GM21423 (cell line): Measurements from ENCODE around the gene MAGEF1.
"Not testable (repeated sequence)": the region's sequence is repeated elsewhere in the genome, so short reads cannot be mapped to it uniquely, and the experiment has no call there.

Experiments used
- ATAC-seq: cut with Tn5 transposase; IDR thresholded peaks from one replicate; pipeline ENCODE4 v1.9.1; 2021; ENCODE audit warnings: mild to moderate bottlenecking, moderate library complexity; ENCODE audit not compliant: unreplicated experiment

The MAGEF1 gene

DNA sequence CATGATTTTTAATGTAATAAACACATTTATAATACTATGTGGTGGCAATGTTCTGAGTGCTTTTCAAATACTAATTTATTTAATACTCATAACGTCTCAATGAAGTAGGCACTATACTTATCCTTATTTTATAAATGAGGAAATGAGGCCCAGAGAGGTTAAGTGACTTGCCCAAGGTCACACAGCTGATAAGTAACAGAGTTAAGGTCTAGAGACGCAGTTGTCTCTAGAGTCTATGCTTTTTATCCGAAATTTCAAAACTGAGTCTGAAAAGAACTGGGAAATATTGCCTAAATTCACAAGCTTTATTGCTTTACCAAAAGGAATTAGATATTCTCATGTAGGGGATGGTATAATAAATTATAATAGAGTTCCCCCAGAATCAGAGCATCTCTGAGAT, 31.4 kb upstream of the MAGEF1 start:
- no peak for ATAC-seq

DNA sequence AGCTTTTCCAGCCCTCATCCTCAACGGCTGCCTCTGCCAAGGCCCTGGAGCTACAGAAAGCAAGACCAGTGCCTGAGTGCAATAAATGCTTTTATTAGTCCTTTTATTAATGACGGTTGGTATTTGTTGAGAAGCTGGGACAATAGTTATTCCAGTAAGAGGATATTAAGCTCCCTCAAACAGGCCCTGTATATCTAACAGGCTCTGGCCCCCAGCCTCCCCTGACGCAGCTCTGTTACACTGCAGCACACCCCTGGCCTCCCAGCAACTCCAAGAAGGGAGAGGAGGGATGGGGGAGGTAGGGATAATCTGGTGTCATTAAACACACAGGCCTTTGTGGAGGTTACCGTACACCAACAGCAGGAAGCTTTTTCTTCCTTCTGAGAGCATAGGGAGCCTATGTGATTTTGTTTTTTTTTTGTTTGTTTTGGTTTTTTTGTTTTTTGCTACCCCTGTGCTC, 30.8 kb upstream of the MAGEF1 start:
- ATAC-seq: no peak

DNA sequence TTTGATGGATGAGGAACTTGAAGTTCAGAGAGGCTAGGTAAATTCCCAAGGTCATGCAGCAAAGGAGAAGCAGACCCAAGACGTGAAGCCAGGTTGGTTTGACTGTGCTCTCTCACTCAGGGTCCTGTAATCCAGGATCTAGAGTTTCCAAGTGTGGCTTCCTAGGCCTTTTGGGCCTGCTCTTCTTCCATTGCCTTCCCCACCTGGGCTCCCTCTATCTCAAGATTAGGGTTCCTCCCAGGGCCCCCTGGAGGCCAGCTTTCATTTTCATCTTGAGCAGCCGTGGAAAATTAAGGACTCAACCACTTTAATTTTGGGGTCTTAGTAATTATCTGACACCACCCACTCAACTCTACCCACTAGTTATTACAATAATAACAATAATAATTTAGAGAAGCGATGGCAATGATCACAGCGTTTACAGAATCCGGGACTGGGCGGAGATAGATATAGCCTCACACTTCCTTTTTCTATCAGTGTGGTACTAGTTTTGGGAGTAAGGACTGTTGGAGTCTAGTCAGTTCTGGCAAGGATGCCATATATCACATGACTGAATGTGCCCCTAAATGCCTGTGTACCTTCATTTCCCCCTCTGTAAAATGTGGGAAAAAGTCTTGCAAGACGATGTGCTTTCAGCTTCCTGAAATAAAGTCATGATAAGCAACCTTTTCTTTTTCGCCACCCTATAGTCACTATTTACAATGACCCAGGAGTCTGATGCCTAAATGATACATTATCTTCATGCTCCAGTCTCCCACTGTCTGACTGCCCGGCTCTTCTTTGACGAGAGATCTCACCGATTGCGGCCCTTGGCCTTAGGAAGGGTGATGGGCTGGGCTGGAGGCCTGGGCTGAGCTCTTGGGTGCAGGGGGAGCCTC, 30.2 kb upstream of the MAGEF1 start:
- ATAC-seq: no peak

DNA sequence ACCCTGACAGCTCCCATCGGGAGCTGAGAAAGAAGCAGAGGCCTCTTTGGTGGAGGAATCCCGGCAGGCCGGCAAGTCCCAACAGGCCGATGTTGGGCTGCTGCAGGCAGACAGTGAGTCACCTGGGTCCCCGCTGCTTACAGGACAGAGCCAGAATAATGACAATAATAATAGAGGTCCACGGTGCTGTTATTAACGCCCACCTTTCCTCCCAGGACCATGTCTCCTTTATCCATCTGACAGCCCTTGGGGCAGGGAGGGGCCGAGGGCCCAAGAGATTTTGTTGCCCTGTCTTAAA, 29.3 kb upstream of the MAGEF1 start:
- ATAC-seq: no peak

DNA sequence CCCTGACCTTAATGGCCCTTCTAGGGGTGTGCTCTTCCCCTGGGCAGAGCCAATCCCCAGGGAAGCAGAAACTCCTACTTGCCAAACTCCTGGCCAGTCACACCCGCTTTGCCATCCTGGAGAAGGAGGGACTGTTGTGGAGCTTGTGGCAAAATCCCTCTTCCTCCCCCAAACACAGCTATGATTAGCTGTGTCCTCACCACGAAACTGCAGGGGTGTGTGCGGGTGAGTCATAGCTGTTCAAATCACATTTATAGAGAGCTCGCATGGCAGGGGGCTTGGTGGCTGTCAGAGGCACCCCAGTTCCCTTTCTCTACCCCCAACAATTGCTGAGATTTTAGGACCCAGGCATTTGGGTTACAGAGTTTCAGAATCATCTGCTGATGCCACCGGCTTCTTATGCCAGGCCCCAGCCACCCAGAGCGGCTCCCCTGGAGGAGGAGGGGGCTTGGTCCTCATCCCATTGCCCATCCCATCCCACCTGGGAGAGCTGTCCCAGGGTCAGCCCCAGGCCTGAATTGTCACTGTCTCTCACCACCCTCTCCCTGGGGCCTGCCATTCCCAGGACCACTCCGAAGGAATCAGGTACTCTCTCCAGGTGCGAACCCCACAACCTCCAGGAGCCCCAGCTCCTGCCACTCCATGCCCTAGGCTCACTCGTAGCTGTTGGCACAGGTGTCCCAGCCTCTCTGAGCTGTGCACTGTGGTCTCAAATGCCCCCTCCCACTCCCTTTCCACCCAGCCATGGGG, 28.8 kb upstream of the MAGEF1 start:
- no peak for ATAC-seq

DNA sequence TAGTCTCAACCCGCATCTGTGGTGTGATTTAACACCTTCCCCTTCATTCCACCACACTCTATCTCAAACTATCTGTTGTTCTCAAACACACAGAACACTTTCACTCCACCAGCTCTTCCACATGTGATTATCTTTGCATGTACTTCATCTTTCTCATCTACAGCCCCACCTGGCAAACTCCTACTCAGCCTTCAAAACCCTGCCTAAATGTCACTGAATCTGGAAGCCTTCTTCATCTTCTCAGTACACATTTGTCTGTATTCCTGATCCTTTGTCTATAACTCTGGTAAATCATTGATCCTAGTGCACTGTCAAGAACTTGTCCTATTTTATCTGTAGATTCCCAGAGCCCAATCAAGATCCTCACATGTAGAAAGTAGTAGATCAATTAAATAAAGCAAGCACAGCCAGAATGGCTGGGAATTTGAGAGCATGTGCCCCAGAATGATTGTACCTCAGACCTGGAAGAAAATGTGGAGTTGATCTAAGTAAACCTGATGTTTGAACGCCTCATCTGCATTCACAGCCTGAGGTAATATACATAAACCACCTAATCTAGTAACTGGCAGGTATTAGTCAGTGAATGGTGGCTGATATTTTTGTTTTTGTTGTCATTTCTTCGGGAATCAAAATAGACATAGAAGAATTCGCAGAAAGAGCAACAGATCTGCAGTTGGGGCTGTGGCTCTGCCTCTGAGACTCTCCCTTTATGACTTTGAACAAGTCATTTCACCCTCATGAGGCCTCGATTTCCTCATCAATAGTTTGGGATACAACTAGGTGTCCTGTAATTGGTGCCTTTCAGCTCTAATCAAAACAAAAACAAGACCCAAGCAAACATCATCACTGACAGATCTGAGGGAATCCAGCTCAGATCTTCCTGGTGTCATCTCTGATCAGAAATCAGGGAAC, 28.0 kb upstream of the MAGEF1 start:
- no peak for ATAC-seq

DNA sequence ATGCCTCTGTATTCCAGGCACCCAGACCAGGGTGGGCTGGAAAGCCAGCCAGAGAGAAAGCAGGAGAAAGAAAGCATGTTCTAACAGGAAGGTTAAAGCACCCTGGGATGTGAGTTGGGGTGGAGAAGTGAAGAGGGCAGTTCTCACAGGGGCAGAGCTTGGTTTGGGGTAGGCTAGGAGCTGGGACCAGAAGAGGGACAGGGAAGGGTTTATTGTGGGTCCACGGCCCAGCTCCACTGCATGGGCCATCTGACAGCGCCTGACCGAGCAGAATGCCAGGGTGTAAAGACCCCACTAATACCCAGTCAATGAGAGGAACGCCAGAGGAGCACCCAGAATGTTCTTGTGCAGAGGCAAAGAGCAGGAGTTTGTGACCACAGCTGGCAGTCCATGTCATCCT, 27.1 kb upstream of the MAGEF1 start:
- ATAC-seq: no peak

DNA sequence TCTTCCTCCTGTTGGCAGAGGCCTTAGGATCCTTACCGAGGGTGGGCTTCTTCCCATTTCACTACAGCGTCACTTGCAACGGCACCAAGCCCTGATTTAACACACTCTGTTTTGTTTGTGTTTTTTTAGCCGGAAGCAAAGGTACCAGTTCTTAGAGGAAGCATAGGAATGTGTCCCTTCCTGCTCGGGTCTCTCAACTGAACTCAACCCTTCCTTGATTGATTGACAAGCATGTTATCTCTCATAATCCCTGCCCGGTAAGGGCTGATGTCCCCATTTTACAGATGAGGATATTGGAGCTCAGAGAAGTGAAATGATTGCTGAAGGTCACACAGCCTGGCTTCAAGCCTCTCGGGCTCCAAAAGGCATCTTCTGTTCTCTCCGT, 26.6 kb upstream of the MAGEF1 start:
- no peak for ATAC-seq

DNA sequence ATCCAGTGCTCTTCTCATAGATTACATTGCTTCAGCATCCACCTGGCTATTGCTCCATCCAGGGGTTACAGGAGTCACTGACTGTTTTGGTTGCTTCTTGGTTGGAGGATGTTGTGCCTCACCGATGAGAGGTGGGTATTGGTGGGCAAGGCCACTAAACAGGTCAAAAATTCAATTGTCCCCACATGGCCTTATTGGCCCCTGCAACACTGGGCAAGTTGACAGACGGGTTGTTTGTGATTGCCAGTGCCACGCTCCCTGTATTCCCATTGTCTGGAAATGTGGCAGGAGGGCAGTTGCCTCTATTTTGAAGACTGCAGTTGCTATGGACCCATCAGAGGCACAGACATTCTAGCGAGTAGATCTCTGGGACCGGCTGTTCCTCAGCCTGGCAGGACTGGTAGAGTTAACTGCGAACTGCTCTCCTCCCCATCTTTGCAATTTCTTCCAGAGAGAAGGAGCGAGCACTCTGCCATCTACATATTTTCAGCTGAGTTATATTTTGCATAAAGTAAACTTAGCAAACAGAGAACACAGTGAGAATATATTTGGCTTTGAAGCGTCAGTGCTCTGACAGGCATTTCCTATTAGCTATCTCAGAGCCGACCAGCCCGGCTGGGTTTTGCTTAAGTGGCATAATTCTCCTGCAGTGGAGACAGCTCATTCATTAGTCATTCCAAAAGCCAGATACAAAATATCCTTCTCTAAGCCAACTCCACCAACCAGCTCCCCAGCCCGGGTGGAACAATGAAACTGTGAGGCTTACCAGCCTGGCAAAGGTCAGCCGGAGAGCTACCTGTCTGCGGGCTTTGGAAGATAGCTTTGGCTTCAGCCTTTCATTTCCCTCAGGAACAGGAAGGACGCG, 26.0 kb upstream of the MAGEF1 start:
- ATAC-seq: no peak

DNA sequence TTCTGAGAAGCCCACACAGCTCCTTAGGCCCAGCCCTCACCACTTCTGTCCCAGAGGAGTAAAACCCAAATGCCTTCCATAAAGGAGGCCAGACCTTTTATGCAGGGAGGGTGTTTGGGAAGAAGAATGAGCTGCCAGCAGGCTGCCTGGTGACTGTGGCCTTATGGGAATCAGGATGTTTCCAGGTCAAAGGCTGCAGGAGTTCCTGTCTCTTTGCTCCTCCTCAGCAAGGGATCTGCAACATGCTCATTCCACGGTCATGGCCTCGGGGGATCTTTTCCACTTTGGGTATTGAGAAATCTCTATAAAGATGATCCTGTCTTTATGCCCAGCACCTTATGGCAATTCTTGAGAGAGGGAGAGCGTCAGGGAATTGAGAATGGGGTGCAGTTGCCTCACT, 25.2 kb upstream of the MAGEF1 start:
- ATAC-seq: no peak

DNA sequence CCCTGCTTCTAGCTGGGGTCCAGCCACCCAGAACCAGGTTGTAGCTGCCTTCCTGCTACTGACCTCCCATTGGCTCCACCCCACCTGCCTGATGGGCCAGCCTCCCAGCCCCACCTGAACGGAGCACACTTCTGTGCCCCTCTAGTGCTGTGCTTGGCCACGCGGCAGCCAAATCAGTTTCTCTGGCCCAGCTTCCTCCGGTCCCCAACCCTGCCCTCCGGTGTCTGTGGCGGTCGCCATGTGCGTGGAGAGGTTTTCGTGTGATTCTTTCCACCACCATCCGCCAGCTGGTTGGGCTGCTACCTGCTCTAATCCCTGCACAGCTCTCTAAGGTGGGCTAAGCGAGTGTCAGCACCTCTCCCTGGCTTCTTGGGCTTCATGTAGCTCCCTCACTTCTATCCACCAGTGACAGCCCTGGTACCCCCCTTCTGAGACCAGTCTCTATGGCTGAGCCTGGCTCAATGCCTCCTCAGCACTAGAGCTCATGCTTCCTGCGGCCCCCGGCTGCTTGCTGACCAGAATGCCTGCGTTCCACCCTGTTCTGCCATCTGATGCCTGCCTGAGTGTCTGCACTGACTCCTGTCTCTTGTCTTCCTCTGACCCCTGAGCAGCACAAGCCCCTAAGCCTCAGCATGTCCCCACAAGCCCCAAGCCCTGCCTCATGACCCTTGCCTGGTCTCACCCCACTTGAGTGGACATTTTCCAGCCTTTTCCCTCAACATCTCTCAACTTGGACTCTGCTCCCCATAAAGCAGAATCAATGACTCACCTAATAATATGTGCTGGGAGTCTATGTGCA, 23.2 kb upstream of the MAGEF1 start:
- ATAC-seq: no peak

DNA sequence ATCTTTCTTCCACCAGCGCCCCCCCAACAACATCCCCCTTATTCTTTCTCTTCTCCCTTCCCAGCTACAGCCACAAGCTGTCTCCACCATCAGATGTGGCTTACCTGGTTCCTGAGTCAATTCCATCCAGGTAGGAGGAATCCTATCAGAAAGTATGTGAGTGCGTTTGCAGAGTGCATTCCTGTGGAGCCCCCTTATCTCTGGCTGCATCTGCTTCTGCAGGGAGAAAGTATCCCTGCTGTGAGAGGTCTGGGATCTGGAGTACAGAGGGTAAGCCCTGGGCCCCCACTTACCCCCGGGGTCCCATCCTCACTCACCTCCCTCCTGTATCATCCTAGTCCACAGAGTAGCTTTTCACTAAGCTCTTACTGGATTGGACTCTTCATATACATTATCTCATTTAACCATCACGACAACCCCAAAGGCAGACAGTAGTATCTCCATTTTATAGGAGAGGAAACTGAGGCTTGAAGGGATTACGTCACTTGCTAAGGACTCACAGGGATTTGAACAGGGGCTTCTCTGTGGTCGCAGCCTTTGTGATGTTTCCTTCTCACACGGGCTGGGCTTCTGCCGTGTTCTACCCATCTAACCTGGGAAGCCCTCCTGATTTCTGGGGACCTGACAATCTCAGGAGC, 22.2 kb upstream of the MAGEF1 start:
- ATAC-seq: no peak

DNA sequence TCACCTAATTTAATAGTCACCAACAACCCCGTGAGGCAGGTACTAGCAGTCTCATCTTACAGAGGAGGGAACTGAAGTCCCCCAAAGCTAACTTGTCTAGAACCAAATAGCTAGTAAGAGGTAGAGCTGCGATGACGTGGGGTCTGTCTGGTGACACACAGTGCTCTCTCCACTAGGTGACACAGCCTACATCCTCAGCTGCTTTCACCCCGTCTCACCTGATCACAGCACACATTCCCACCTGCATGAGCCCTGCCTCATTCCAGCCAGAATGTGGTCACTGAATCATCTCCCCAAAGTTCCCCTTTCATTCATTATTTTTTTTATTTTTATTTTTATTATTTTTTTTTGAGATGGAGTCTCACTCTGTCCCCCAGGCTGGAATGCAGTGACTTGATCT, 21.3 kb upstream of the MAGEF1 start:
- no peak for ATAC-seq

DNA sequence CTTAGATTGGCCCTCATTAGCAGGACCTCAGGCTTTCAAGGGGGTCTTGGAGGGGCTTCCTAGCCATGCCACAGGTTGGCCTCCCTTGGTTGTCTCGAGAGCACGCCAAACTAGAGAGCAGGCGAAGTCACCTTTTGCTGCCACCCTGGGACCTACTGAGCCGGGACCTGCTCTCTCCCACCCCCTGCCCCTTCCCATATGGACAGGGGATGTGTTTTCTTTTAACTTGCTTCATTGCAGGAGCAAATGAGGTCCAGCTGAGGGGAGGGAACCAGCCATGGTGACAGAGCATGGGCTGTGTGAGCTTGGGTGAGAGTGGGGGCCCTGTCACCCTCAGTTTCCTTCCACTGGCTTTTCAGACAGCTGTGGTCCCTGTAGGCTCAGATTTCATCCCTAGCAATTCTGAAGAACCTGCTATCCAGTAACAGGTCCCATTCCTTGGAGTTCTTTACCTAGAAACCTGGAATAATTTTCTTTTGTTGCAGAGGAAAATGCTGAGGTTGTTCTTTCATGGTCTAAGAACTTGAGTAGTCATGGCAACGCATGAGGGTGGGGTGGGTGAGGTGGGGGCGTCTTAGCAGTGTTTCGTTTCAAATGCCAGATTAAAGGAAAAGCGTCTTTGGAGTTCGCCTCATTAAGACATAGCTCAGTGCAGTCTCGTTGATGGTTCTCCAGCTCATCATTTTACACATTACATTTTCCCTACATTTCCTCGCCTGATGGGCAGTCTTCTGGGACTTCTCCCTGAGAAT, 20.1 kb upstream of the MAGEF1 start:
- ATAC-seq: no peak

DNA sequence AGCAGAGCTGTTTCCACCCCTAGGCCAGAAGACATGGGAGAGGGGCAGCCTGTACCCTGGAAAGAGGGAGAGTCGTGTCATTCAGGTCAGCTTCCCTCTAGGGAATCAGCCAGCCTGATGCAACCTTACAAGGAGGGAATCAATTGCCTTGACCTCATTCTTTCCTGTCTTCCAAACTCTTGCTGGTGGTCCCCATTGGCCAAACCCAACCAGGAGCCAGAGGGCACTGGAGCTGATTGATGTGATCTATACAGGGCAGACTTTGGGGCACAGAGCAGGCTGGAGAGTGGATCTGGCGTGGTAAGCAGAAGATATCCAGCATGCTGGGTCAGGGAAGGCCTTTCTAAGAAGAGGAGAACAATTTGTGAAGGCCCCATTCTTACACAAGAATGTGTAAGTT, 19.1 kb upstream of the MAGEF1 start:
- ATAC-seq: no peak

DNA sequence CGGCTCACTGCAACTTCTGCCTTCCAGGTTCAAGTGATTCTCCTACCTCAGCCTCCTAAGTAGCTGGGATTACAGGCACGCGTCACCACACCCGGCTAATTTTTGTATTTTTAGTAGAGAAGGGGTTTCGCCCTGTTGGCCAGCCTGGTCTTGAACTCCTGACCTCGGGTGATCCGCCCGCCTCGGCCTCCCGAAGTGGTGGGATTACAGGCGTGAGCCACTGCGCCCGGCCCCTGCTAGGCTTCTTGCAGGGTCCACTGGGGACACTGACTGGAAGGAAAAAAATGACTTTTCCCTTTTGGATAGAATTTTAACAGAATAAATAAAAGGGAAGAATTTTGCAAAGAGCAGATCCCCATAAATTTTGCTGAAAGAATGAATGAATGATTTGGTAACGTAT, 17.3 kb upstream of the MAGEF1 start:
- not testable (repeated sequence) for ATAC-seq

DNA sequence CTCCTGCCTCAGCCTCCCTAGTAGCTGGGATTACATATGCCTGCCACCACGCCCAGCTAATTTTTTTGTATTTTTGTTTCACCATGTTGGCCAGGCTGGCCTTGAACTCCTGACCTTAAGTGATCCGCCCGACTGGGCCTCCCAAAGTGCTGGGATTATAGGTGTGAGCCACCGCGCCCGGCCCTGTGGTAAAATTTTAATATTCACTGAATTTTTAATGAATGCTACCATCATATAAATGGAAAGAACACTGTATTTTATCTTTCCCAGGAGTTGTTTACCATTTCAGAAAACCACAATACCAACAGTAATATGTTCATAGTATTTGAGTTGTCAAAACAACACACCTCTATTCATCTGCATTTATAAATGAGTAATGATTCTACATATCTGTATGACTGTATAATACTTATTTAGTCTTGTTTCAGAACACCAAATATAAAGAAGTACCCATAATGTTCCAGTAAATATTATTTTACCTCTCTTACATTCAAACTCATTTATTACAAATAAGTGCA, 16.2 kb upstream of the MAGEF1 start:
- ATAC-seq: no peak

DNA sequence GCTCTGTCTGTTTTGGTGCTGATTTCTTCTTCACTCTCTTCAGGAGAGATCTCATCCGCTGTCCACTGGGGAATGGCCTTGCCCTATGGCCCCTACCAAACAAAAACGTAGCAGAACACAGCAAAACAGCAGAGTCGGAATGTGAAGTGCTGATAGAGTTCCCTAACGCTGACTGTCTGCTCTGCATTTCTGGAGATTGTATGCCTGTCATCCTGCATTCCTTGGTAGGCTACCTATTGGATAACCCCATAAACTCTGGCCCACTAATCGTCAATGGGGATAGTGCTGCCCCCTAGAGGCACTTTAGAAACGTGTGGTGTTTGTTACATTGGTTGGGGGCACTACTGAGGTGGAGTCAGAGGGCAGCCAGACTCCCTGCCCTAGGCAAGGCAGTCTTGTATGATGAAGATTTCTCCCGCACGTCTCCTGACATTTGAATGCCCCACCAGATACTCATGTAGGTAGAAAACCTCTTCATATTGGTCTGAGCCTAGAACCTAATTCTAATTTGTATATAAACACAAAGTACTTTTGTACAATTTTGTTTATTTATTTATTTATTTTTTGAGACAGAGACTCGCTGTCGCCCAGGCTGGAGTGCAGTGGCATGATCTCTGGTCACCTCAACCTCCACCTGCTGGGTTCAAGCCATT, 15.6 kb upstream of the MAGEF1 start:
- no peak for ATAC-seq
